Inferior parietal cortex (tissue), 1 donor: ENCODE data around the gene TTLL1.

Experiments
- DNase-seq: peaks from one replicate; pipeline ENCODE4 v3.0.0-alpha.2; 2016; ENCODE audit errors: extremely low spot score

The TTLL1 gene

GRCh38 chr22:43088984-43089717 lies at the start of gene TTLL1:
TSS of gene TTLL1 (minus strand) at chr22:43089391. CDS start at chr22:43075586, 13,805 bp downstream.
- DNase-seq: peak; percentile 78

DNA sequence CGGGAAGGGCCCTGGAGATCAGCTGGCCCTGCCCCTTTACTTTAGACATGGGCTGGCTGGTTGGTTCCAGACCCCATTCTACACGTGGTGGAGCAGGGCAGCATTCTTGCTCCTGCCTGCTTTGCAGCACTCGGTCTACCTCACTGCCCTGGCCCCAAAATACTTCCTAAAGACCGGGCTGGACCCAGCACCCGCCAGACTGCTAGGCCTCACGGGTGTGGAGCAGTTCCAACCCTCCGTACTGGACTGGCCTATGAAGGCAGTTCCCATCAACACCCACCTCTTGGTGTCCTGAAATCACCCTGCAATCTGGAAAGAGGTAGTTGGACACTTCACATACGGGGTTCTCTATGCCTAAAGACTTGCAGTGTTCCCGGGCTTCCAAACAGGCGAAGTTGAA lies 47.6 kb upstream of the TTLL1 start:
- DNase-seq: no peak

GRCh38 chr22:43136255-43136654 lies 47.1 kb upstream of the TTLL1 start:
- no peak for DNase-seq

DNA sequence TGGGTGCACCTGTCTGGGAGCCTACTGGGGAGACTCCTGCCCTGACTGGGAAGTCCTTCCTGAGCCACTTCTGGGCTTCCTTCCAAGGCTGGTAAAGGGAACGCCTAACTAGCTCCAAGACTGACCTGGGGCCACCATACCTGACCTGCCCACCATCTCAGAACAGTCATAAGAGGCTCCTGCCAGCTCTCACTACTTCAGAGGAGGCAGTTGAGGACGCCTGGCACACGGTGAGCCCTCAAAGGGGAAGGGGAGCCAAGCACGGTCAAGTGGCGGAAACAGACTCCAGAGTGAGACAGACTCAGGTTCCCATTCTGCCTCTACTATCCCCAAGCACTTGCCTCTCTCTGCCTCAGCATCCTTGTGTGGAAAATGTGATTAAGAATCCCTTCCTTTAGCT lies 46.4 kb upstream of the TTLL1 start:
- DNase-seq: no peak

- DNase-seq: no peak
Observed at GRCh38 chr22:43134553-43134952, 45.4 kb upstream of the TTLL1 start.

GRCh38 chr22:43133401-43133800 lies 44.2 kb upstream of the TTLL1 start:
- no peak for DNase-seq

- DNase-seq: no peak
Observed at GRCh38 chr22:43131773-43132501, 42.7 kb upstream of the TTLL1 start.

- DNase-seq: no peak
Observed at GRCh38 chr22:43129426-43130425, 40.5 kb upstream of the TTLL1 start.

GRCh38 chr22:43128928-43129424 lies 39.8 kb upstream of the TTLL1 start:
- no peak for DNase-seq

- no peak for DNase-seq
Observed at GRCh38 chr22:43128116-43128515, 38.9 kb upstream of the TTLL1 start.

- no peak for DNase-seq
Observed at GRCh38 chr22:43127166-43127908, 38.1 kb upstream of the TTLL1 start.

- DNase-seq: no peak
Observed at GRCh38 chr22:43126501-43127165, 37.4 kb upstream of the TTLL1 start.

DNA sequence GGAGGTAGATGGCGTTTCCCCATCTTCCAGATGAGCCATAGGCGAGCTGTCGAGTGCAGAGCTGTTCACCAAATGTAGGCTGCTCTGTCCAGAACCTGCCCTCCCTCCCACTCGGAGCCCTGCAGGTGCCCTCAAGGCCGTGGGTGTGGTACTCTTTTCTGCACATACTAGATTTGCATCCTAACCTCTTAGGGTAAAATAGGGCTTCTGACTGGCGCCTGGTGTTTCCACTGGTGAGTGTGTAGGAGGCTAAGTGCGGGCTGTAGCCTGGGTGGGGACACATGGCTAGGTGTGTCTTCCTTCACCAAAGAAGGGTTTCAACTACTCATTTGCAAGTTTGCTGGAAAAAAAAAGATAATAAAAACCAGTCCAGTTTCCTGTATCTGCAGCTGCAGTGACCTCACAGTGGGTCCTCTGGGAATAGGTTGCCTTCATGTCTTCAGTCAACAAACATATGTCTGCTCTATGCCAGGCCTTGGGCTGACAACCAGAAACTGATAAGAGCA lies 29.8 kb upstream of the TTLL1 start:
- no peak for DNase-seq

DNA sequence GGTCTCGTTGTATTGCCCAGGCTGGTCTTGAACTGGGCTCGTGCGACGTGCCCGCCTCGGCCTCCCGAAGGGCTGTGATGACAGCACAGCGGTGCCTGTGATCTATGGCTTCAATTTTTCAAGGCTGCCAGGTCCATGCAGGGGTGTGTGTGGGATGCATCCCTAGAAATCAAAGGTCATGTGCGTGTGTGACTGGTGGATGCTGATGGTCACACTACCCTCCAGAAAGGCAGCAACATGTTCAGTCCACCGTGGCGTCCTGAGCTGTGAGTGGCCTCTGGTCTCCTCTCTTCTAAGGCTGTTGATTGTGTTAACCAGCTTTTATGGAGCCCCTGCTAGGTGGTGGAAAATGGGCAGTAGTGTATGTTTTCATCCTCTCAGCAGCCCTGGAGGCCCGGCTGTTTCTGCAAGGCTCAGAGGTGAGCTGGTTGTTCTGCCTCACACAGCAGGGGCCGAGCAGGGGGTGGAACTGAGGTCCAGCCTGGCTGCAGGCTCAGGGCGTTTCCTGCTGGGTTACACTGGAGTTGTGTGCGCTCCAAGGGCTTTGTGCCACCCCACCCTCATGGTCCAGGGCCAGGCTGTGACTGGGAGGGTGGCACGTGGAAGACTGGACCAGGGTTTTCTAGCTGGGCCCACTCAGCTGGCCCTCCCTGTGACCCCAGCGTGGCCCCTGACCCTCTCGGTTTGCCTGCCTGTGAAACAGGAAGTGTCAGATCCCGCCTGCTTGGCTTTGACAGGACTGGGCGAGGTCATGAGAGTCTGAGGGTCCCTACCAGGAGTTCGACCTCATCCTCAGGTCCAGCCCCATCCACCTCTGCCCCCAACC lies 29.0 kb upstream of the TTLL1 start:
- DNase-seq: no peak

- DNase-seq: no peak
Observed at GRCh38 chr22:43116932-43117331, 27.7 kb upstream of the TTLL1 start.

GRCh38 chr22:43114958-43115357 lies 25.8 kb upstream of the TTLL1 start:
- no peak for DNase-seq

DNA sequence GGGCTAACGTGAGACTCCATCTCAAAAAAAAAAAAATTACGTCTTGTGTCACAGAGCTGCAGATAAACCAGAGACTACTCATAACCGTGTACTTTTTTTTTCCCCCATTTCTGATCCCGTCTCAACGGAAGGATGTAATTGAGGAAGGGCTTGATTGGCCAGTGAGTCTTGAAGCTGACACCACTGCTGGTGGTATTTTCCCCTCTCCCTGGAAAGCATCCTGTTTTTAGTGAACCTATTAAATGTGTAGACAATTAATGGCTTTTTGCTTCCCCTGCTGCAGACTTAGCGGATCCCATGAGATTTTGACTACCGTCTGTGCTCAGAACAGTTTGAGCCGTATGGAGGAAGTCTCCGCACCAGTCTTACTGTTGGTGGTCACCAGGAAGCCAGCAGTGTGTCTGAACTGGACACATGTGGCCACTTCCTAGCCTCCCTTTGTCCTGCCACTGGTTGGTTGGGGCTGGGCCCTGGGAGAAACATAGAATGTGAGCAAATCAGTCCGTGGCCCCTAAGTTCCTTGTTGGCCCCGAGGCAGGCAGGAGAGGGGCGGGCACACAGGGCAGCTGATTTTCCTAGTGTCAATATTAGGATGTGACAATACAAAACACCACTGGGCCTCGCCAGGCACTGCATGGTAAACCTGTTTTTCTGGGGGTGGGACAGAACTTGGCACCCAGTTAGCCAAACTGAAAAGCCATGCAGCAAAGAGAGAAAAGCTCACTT lies 24.5 kb upstream of the TTLL1 start:
- no peak for DNase-seq

DNA sequence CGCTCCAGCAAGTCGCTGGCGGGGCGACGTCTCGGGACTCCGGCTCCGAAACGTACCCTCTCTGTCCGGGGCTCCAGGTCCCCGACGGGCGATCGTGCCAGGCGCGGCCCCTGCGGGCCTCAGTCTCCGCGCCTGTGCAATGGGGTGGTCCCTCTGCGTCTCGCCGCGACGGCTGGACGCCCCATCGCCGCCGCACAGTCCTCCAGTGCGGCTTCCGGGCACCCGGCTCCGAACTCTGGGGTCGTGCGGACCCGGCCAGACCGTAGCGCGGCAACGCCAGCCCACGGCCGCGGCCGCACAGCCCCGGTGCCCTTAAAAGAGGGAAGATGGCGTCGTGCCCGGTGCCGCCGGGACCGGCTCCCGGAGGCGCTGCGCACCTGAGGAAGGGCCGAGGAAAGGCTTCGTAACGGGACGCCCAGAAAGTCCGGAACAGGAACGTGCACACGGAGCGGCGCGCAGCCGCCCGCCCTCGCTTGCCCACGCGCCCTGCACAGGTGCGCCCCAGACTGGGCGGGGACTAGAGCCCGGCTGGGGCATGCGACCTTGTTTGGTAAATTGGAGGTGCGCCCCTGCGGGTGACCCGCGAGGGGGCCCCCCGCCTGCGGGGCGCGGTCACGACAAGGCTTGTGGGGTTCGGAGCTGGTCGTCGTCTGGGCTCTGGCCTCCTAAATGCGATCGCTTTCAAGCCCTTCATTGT lies 21.9 kb upstream of the TTLL1 start:
- no peak for DNase-seq
